ENCODE measurements around the gene PODXL2.

- TF ChIP-seq CTCF (IDR thresholded peaks at IDR 0.05; ENCODE audit: insufficient read depth, low read length) (no peak), POLR2AphosphoS5 (IDR thresholded peaks at IDR 0.05; ENCODE audit: low read depth) (no peak)
Observed at GRCh38 chr3:127712881-127713771, 84.1 kb downstream of the PODXL2 start.

All from HL-60 (cell line).